Measurements from ENCODE around the gene COL9A3.

Gene COL9A3

DNA sequence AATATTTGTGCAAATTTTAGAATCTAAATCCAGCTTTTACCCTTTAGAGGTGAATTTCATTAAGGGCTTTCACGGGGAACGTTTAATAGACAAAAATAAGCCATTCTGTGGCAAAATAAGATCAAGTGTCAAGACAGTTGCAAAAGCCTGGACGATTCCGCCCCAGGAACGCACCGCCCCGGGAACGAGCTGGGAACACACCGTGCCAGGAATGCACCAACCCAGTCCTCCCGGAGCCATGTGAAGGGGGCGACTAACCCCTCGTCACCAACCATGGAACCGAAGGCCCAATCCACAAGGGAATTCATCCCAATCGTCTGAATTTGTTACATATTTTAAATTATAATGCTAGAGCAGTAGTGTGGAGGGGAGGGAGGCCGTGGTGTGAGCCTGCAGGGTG is 65.6 kb downstream of the COL9A3 start:
- DNase-seq: no peak

DNA sequence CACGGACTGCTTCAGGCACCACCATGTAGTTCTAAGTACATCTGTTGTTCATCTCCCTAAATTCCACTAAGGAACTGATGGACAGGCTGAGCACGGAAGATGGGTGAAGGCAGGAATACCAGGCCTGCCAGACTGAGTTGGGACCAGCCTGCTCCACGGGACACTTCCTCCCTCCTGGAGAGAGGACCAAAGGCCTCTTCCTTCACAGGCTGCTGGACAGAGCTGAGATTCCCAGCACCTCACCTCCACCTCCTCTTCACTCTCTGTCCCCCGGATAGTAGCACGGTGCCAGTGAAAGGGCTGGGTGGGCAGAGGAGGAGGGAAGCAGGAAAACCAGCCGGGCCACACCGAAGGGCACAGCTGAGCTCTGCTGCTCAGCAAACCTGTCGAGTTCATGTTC is 67.7 kb downstream of the COL9A3 start:
- DNase-seq: no peak

DNA sequence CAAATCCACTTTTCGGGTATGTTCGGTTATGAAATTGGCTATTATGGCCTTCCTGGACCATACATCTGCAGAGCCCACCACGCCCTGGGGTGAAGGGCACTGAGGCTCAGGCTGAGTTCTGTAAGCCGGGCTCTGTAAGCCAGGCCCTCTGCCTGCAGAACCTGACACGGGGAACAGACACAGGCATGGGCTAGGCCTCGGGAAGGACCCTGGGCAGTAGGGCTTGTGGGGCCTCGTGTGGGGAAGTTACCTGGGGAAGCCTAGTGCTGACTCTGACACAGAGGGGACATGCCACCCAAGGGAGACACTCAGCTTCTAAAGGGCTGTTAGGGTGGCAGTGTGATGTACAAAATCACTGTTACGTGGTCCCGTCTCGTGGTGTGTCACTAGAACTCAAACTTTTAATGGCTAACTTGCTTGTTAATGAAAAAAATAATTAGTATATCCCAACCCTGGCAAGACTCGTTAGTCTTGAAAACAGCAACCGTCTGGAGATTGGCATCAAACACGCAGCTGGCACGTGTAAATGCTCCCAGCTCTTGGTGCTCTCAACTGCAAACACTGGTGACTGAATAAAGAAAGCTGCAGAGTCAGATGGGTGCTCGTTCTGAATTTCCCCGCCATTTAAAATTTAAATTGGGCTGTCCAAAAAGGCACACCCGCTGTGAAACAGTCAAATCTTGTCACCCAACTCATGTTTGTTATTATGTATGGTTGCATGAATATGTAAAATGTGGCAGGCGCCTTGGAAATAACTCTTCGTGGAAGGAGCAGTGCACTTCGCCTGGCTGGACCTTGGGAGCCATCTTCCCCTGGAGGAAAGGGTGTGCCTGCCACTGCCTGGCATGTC is 68.4 kb downstream of the COL9A3 start:
- no peak for DNase-seq

DNA sequence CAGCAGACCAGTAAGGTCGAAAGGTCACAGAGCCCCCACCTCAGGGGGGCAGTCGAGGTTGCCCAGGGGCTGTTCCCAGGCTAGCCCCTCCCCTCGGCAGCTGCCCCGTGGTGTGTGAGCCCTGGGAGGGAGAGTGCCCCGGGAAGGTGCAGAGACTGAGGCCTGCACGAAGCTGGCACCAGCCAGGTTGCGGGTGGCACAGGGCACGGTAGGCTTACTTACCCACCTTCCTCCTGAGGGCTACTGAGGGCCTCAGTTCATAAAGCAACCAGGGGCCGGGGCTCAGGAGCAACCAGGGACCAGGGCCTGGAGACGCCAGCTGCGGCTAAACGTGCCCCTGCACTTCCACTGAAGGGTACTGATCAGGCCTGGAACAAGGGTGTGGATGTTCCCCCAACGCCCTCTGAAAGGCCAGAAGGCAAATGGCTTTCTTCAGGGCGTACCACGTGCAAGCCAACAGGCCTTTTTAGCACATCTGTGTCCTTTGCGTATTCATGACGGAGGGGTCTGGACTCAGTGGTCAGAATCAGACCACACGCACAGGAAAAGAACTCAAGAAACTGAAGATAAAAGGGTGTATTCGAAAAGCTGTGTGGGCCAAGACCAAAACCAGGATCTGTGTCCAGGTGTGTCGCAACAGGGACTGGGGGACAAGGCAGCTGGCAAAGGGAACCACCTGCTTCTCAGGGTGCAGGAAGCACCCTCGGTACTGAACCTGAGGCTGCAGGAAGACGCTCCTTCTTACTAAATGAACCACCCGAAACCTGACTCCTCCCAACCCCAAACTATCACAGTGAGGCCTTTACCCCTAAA is 69.3 kb downstream of the COL9A3 start:
- no peak for DNase-seq

DNA sequence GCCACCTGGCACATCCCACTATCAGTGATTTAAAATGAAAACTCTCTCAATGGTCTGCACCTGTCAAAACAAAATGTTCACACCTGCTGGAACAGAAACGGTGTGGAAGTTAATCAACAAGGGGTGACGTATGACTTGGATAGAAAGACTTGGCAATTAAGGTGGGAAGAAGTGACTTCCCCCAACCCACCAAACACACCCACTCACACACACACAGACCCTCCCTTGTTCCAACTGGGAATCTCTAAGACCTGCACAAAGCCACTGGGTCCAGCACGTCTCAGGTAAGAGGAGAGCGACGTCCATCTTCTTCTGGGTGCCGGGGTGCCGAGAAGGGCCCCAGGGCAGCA is 69.8 kb downstream of the COL9A3 start:
- no peak for DNase-seq

DNA sequence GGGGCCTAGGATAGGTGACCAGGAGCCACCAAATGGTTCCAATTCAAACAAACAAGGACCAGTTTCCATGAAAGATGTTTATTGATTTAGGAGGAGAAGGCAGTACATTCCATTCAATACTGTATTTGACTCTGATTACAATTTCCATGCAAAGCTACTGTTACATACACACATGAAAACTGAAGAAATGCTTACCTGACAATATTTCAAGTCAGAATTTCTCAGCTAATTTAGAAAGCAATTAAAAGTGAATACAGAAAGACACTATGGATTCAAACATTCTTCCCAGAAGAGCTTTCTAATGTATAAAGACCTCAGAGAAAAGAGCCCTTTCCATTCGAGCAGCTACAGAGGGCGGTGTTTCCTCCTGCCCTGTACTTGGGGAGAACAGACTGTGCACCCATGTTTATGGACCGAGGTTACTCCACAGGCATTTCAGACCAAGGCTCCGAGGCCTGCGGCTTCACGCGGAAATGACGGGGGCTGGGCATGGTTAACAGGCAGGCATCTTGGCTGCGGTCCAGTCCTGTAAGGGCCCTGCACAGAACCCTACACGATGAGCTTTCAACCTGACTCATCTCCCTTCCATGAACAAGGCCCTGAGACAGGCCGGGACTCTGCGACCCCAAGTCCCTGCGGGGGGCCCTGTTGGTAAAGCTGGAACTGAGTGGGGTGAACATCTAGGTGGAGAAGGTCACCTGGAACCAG is 70.5 kb downstream of the COL9A3 start:
- peak; percentile 77 to 83 for DNase-seq

DNA sequence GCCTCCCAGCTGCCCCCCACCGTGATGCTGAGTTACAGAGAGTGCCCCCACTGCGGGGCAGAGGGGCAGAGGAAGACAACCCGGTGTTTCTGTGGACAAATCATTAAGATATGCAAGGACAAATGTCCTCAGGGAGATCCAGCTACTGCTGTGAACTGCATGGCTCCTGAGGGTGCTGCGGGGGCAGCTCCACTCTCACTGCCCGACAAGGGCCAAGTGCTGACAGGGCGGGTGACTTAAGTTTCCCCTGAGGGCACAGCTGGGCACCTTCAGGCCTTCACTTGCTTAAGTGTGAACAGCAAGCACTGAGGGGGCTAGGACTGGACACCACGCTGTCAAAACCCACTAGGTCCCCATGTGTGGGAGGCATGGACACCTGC is 71.0 kb downstream of the COL9A3 start:
- DNase-seq: no peak

DNA sequence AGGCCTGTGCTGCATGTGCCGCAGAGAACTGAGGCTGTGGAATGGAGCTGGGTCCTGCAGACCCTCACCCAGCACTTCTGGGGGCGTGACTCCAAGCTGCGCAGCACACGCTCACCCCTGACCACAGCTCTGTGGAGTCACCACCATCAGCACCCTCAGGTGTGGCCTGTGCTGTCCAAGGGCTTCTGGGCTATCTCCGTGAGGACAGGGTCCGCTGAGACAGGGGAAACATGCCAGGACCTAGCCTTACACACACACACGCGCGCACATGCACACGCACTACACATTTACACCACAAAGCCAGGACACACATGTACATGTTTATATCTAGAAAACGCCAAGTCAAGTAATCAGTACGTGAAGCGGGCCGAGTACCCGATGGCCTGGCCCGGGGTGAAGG is 71.6 kb downstream of the COL9A3 start:
- DNase-seq: no peak

DNA sequence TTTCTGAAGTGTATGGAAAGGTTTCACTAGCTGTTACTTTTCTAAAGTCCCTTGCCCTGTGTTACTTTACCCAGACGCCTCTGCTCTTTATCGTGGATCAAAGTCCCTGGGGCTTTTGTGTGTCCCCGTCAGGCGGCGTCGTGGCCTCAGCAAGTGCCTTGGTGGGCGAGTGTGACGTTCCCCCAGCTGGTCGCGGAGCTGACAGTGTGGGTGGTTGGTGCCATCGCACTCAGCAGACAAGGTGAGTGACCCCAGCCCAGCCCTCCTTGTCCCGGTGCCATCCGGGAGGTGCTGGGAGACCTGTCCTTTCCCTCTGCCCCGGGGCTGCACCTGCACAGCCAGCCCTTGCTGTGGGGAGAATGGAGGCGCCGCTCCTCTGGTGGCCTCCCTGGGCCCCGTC is 72.1 kb downstream of the COL9A3 start:
- DNase-seq: no peak

DNA sequence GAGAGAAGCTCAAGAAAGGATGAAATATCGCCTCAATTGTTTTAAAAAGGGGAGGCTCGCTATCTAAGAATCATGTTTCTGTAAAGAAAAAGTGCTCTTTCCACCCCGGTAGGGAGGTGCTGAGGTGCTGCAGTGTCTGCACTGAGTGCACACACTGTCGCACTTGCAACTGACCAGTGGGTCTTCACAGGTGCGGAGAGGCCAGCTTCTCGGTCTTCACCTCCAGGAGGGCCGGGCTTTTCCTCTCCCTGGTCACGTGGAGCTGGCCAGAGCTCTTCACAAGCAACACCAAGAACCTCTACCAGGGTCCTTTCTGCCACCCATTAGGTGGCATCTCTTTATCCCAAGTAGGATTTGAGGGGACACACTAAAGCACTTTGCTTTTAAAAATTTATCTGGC is 72.6 kb downstream of the COL9A3 start:
- no peak for DNase-seq

DNA sequence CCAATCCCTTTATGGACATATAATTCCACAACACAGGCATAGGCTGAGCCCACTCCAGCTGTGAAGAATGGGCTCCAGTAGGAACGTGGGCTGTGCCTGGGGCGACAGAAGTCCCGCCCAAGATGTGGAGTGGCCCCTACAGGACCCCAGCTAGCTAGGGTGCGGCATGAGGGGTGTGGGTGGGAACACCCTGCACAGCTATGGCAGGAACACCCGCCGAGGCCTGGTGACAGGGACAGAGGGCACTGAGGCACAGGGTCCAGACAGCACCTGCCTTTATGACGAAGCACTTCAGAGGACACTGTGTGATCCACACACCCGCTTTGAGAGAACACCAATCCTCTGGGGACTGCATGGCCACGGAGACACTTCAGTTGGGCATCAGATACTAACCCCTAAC is 73.0 kb downstream of the COL9A3 start:
- no peak for DNase-seq

DNA sequence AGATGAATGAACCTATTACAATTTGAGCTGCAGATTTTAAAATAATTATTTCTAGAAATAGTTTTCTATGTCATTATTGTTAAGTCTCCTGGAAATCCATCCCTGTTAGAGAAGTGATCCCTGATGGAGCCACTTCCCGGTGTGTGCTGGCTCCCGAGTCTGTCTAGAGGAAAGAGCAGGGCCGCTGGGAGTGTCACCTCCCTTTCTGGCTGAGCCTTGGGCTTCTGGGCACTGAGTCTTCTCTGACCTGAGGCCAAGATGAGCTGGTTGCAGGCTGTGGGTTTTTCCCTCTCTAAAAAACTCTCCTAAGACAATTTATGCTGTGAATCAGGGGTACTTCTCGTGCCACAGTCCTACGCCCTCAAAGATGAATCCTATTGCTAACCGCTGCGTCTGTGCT is 73.6 kb downstream of the COL9A3 start:
- no peak for DNase-seq

Measured in AML-193 (cell line).